GM21619 (cell line): ENCODE data around the gene KCNH6.

Experiments
- ATAC-seq: cut with Tn5 transposase; IDR thresholded peaks from one replicate; pipeline ENCODE4 v1.9.1; 2021; ENCODE audit not compliant: unreplicated experiment

The KCNH6 gene

DNA sequence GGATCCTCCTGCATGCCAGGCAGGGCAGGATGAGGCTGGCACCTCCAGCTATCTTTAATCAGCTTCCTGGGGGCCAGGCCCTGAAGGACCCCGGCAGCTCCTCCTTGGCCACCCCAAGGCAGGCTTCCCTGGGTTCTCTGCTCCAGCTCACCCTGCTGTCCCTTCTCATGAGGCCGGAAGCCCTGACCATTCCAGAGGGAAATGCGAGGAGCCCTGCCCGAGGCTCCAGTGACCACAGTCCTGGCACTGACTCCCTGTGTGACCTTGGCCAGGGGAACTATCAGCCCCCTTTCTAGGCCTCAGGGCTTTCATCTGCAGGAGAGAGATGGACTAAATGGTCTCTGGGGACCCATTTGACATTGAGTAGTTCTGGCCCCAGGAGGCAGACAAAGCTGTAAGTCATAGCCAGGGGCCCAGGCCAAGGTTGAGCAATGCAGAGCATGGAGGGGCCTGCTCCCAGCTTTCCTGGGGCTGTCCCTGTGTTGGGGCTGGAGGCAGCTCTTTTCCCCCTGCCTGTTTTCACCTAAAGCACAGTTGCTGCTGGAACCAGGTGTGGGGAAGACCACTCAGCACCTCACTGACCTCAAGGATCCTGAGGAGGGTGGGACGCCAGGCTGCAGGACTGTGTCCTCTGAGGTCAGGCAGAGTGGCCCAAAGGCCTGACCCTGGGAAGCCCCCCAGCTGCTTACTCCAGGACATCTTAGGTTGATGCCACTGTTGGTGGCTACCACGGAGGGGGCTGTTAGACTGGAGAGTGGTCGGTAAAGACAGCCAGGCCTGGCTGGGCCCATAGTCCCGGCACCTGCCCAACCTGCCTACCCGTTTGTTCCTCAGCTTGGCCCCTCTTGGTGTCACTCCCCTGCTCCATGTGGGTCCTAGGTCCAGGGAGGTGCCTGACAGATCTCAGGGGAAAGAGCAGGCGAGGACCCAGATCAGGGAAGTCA lies 8.1 kb downstream of the KCNH6 start:
- no peak for ATAC-seq

DNA sequence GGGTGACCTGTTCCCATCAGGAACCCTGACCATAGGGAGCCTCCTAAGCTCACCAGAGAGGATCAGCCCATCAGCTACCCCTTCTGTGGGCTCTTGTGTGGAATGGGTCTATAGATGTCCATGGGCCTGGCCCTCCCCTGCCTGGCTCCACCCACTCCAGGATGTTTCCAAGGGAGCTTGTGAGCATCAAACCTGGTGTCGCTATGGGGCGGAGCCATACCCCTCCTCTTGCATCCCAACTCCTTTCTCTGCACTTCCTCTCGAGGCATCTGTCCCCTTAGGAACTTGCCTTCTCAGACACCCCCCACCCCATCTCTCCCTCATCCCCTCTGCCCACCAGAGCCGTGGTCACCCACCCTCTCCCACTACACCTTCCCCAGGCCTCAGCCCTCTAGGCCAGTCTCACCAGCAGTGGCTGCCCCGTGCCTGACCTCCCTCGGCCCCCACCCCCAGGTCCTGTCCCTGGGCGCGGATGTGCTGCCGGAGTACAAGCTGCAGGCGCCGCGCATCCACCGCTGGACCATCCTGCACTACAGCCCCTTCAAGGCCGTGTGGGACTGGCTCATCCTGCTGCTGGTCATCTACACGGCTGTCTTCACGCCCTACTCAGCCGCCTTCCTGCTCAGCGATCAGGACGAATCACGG lies 10.4 kb downstream of the KCNH6 start:
- no peak for ATAC-seq

- ATAC-seq: no peak
These were observed 11.0 kb downstream of the KCNH6 start for GRCh38 chr17:63534078-63534570.

GRCh38 chr17:63534816-63535455 lies 11.8 kb downstream of the KCNH6 start:
- ATAC-seq: no peak

- ATAC-seq: no peak
These were observed 12.5 kb downstream of the KCNH6 start for GRCh38 chr17:63535640-63536039.

GRCh38 chr17:63537001-63537400 lies 13.8 kb downstream of the KCNH6 start:
- ATAC-seq: no peak

GRCh38 chr17:63537991-63538692 lies 15.0 kb downstream of the KCNH6 start:
- ATAC-seq: no peak

- no peak for ATAC-seq
These were observed 15.8 kb downstream of the KCNH6 start for GRCh38 chr17:63538693-63539595.

DNA sequence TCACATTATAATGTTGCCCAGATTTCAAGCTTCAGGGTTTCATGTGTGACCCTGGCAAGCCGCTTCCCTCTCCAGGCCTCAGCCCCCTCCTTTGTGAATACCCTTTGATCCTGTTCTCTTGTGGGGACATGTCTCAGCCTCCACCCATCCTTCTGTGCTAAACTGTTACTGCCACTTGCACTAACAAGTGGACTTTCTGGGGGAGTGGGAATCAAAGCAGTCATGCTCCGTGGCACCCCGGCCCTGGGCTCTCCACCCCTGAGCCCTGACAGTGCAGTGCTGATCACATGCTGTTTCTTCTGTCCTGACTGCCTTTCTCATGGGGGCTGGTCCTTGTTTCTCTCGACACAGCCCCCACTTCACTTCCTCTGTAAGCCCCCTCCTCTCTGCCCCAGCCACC lies 17.4 kb downstream of the KCNH6 start:
- no peak for ATAC-seq

- no peak for ATAC-seq
These were observed 19.0 kb downstream of the KCNH6 start for GRCh38 chr17:63542218-63542545.

GRCh38 chr17:63542942-63543821 lies 20.0 kb downstream of the KCNH6 start:
- no peak for ATAC-seq

GRCh38 chr17:63543822-63544420 lies 20.8 kb downstream of the KCNH6 start:
- no peak for ATAC-seq

DNA sequence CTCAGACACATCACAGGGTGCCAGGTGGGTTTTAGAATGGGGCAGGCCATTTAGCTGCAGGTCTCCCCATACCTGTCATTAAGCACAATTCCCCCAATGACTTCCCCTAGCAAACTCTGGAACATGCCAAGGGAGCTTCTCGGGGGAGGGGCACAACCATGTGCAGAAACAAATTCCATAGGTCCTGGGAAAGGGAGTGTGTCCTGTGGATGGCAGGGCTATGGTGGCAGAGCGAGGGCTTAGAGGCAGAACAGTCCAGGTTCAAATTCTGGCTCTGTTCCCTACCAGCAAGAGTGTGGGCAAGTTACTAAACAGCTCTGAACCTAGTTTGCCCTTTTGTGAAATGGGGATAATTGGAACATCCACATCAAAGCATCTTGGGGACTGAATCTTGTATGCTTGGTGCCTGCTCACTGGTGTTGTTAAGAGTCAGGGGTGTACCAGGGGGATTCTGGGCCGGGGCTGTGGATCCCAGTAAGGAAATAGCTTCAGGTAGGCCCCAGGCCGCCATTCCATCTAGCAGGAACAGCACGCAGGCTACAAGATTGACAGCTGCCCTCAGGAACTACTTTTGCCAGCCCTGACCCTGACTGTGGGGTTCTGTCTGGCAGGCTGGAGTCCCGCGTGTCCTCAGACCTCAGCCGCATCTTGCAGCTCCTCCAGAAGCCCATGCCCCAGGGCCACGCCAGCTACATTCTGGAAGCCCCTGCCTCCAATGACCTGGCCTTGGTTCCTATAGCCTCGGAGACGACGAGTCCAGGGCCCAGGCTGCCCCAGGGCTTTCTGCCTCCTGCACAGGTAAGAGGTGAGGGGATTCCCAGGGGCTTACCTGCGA lies 21.5 kb downstream of the KCNH6 start:
- no peak for ATAC-seq

DNA sequence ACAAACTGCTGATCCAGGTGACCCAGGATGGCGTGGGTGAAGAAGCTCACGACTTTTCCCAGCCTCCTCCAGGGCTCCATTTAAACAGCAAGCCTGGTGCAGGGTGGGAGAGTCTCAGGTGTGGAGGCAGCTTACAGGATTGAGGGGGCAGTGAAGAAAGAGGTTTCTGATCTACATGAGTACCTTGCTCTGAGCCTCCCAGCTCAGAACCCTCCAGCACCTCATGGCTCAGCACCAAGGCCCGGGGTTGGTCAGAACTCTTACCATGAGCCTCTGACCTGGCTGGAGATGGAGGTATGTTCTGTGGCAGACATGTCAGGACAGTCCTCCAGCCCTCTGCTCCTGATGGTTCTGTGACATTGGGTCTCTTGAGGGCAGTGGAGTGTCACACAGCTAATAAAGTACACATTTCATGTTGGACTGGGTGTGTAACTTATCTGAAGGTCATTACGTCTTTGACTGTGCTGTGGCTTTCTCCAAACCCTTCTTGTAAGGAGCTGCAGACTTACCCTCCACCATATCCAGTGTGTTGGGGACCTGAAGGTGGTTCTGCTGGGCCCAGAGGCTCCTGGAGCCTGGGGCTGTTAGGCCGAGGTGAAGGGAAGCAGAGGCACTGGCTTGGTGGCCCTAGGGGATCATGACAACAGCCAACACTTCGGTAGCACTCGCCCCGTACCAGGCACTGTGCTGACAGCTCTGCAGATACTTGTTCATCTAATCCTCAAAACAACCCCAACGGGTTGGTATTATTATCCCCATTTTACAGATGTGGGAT lies 23.3 kb downstream of the KCNH6 start:
- no peak for ATAC-seq

DNA sequence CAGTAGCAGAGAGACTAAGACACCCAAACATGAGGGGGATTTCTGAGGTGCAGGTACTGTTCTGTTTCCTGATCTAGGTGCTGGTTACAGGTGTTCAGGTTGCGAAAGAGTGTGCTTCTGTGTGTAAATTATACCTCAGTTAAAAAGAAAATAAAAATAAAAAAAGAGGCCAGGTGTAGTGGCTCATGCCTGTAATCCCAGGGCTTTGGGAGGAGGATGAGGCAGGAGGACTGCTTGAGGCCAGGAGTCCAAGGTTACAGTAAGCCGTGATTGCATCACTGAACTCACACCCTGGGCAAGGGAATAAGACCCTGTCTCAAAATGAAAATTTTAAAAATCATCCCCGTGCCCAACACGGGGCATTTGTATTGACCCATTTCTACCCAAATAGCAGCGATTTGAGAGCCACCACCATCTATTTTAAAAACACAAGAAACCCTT lies 23.9 kb downstream of the KCNH6 start:
- ATAC-seq: no peak

DNA sequence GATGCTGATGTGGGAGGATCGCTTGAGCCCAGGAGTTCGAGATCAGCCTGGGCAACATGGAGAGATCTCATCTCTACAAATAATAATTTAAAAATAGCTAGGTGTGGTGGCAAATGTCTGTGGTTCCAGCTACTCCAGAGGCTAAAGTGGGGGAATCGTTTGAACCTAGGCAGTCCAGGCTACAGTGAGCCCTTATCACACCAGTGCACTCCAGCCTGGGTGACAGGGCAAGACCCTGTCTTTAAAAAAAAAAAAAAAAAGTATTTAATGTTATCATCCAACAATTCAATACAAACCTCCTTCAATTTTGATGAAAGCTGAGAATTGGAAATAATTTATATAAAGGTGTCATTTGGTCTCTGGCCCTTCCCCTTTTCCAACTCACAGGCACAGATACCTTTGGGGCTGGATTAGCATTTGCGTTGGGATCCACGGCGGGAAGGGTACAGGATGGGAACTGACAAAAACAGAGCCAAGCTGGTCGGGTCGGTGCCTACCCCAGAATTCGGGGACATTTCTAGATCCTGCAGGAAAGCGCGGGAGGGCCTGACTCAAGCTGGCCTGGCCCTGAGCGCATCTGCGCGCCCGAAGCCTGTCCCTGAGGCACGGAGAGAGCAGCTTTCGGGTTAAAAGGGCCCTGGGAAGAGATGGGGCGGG lies 26.3 kb downstream of the KCNH6 start:
- ATAC-seq: peak; percentile 14
